ENCODE measurements around the gene PAQR4.

The PAQR4 gene

GRCh38 chr16:2966043-2966807 is 2.9 kb upstream of the PAQR4 start:
- no peak for DNase-seq

GRCh38 chr16:2966808-2967191 is 2.3 kb upstream of the PAQR4 start:
- DNase-seq, result no peak

GRCh38 chr16:2967211-2967631 is 1.9 kb upstream of the PAQR4 start:
- no peak for DNase-seq

- DNase-seq, result no peak
Observed at GRCh38 chr16:2967721-2968161, 1.4 kb upstream of the PAQR4 start.

- DNase-seq, result no peak
Observed at GRCh38 chr16:2968368-2968737, 795 bp upstream of the PAQR4 start.

- DNase-seq, result peak; percentile 51 to 56
Observed at GRCh38 chr16:2969545-2970521, 685 bp downstream of the PAQR4 start.

GRCh38 chr16:2970563-2970962 is 1.4 kb downstream of the PAQR4 start:
- no peak for DNase-seq

GRCh38 chr16:2971134-2971984 is 2.2 kb downstream of the PAQR4 start:
- DNase-seq, result no peak

- DNase-seq, result no peak
Observed at GRCh38 chr16:2971985-2972784, 3.0 kb downstream of the PAQR4 start.

GRCh38 chr16:2973093-2973492 is 3.9 kb downstream of the PAQR4 start:
- DNase-seq, result no peak

GRCh38 chr16:2973605-2974318 is 4.6 kb downstream of the PAQR4 start:
- DNase-seq, result no peak

- DNase-seq, result no peak
Observed at GRCh38 chr16:2974319-2975056, 5.3 kb downstream of the PAQR4 start.

GRCh38 chr16:2975161-2975795 is 6.1 kb downstream of the PAQR4 start:
- no peak for DNase-seq

- no peak for DNase-seq
Observed at GRCh38 chr16:2976201-2976600, 7.1 kb downstream of the PAQR4 start.

GRCh38 chr16:2976673-2977072 is 7.5 kb downstream of the PAQR4 start:
- DNase-seq, result no peak

GRCh38 chr16:2977440-2977839 is 8.3 kb downstream of the PAQR4 start:
- no peak for DNase-seq

- DNase-seq, result no peak
Observed at GRCh38 chr16:2979669-2980226, 10.6 kb downstream of the PAQR4 start.

GRCh38 chr16:2980227-2981176 is 11.4 kb downstream of the PAQR4 start, which contains the start of gene PKMYT1:
Gene PKMYT1, minus strand, starts transcription at chr16:2980446. Its CDS starts 789 bp downstream, at chr16:2979657.
- DNase-seq, result peak; percentile 87 to 93
